Measurements from ENCODE around the gene PDE4B. TPM values are rescaled to one million over a fixed set of nuclear protein-coding genes. Genes with fewer than 3 reads are reported as not detected.
A peak's percentile ranks its signal among the peaks of the same experiment; 100 is the strongest.

The PDE4B gene
- total and polyA plus RNA-seq, 9 donors: 14.7 to 25.6 (median 16.8) TPM

- H3K4me1 ChIP-seq (ENCODE audit: control insufficient read depth, insufficient read depth, low read length): no peaks in the 10 kb centered on the region
These were observed 367.1 kb downstream of the PDE4B start for GRCh38 chr1:66159800-66160199.

GRCh38 chr1:66160719-66161118 lies 368.0 kb downstream of the PDE4B start:
- no peaks in the 10 kb centered on the region for H3K36me3 ChIP-seq (ENCODE audit: control insufficient read depth, insufficient read depth, low read length)
- no peaks in the 10 kb centered on the region for H3K4me1 ChIP-seq (ENCODE audit: control insufficient read depth, insufficient read depth, low read length)
- no peak overlapping the region for H3K27ac ChIP-seq (ENCODE audit: low read length)
- no peak for DNase-seq
- no peaks in the 10 kb centered on the region for H3K27me3 ChIP-seq (ENCODE audit: control insufficient read depth, insufficient read depth, low read length)
- WGBS (ENCODE audit: insufficient coverage): no CpG with 5 or more reads among the region's 1 CpG
- no peaks in the 10 kb centered on the region for H3K9me3 ChIP-seq (replicated peaks; ENCODE audit: control insufficient read depth, low read depth, low read length)
- H3K4me3 ChIP-seq (ENCODE audit: low read length): no peak overlapping the region

More at GRCh38 chr1:66159800-66160199, 367.1 kb downstream of the PDE4B start:
- Histone ChIP-seq H3K27me3 (ENCODE audit: control insufficient read depth, insufficient read depth, low read length) (no peaks in the 10 kb centered on the region), H3K36me3 (ENCODE audit: control insufficient read depth, insufficient read depth, low read length) (no peaks in the 10 kb centered on the region), H3K9me3 (replicated peaks; ENCODE audit: control insufficient read depth, low read depth, low read length) (no peaks in the 10 kb centered on the region), H3K27ac (ENCODE audit: low read length) (no peak overlapping the region), H3K4me3 (ENCODE audit: low read length) (no peak overlapping the region)
- WGBS (ENCODE audit: insufficient coverage): no CpG with 5 or more reads among the region's 1 CpG
- no peak for DNase-seq

- H3K27ac ChIP-seq (ENCODE audit: low read length): no peak overlapping the region
- H3K36me3 ChIP-seq (ENCODE audit: control insufficient read depth, insufficient read depth, low read length): no peaks in the 10 kb centered on the region
- DNase-seq: no peak
- no peaks in the 10 kb centered on the region for H3K4me1 ChIP-seq (ENCODE audit: control insufficient read depth, insufficient read depth, low read length)
- H3K4me3 ChIP-seq (ENCODE audit: low read length): no peak overlapping the region
- H3K9me3 ChIP-seq (replicated peaks; ENCODE audit: control insufficient read depth, low read depth, low read length): no peaks in the 10 kb centered on the region
- WGBS (ENCODE audit: insufficient coverage): no CpG with 5 or more reads among the region's 3 CpGs
- no peaks in the 10 kb centered on the region for H3K27me3 ChIP-seq (ENCODE audit: control insufficient read depth, insufficient read depth, low read length)
These were observed 374.1 kb downstream of the PDE4B start for GRCh38 chr1:66166753-66167152.

GRCh38 chr1:66167267-66167666 lies 374.6 kb downstream of the PDE4B start:
- H3K4me1 ChIP-seq (ENCODE audit: control insufficient read depth, insufficient read depth, low read length): no peaks in the 10 kb centered on the region
- DNase-seq: no peak

GRCh38 chr1:66168467-66168887 lies 375.8 kb downstream of the PDE4B start:
- Histone ChIP-seq H3K4me1 (ENCODE audit: control insufficient read depth, insufficient read depth, low read length) (no peaks in the 10 kb centered on the region), H3K27me3 (ENCODE audit: control insufficient read depth, insufficient read depth, low read length) (no peaks in the 10 kb centered on the region), H3K4me3 (ENCODE audit: low read length) (no peak overlapping the region), H3K27ac (ENCODE audit: low read length) (no peak overlapping the region), H3K36me3 (ENCODE audit: control insufficient read depth, insufficient read depth, low read length) (no peaks in the 10 kb centered on the region), H3K9me3 (replicated peaks; ENCODE audit: control insufficient read depth, low read depth, low read length) (no peaks in the 10 kb centered on the region)
- no peak for DNase-seq
- WGBS (ENCODE audit: insufficient coverage): no CpG with 5 or more reads among the region's 5 CpGs

More at GRCh38 chr1:66167267-66167666, 374.6 kb downstream of the PDE4B start:
- Histone ChIP-seq H3K27ac (ENCODE audit: low read length) (no peak overlapping the region), H3K36me3 (ENCODE audit: control insufficient read depth, insufficient read depth, low read length) (no peaks in the 10 kb centered on the region), H3K27me3 (ENCODE audit: control insufficient read depth, insufficient read depth, low read length) (no peaks in the 10 kb centered on the region), H3K9me3 (replicated peaks; ENCODE audit: control insufficient read depth, low read depth, low read length) (no peaks in the 10 kb centered on the region), H3K4me3 (ENCODE audit: low read length) (no peak overlapping the region)

- no peaks in the 10 kb centered on the region for H3K36me3 ChIP-seq (ENCODE audit: control insufficient read depth, insufficient read depth, low read length)
- 20% methylated on average over 3 of the region's 6 CpGs for WGBS (ENCODE audit: insufficient coverage)
- H3K9me3 ChIP-seq (replicated peaks; ENCODE audit: control insufficient read depth, low read depth, low read length): no peaks in the 10 kb centered on the region
- H3K27ac ChIP-seq (ENCODE audit: low read length): no peak overlapping the region
- no peak overlapping the region for H3K4me3 ChIP-seq (ENCODE audit: low read length)
- H3K4me1 ChIP-seq (ENCODE audit: control insufficient read depth, insufficient read depth, low read length): no peaks in the 10 kb centered on the region
- DNase-seq: peak; percentile 2
- no peaks in the 10 kb centered on the region for H3K27me3 ChIP-seq (ENCODE audit: control insufficient read depth, insufficient read depth, low read length)
These were observed 376.4 kb downstream of the PDE4B start for GRCh38 chr1:66168948-66169671.

GRCh38 chr1:66172272-66172671 lies 379.6 kb downstream of the PDE4B start:
- no peak overlapping the region for H3K27ac ChIP-seq (ENCODE audit: low read length)
- no peaks in the 10 kb centered on the region for H3K36me3 ChIP-seq (ENCODE audit: control insufficient read depth, insufficient read depth, low read length)
- no peak for DNase-seq
- no peaks in the 10 kb centered on the region for H3K9me3 ChIP-seq (replicated peaks; ENCODE audit: control insufficient read depth, low read depth, low read length)
- no peak overlapping the region for H3K4me3 ChIP-seq (ENCODE audit: low read length)
- no peaks in the 10 kb centered on the region for H3K4me1 ChIP-seq (ENCODE audit: control insufficient read depth, insufficient read depth, low read length)
- no CpG with 5 or more reads among the region's 1 CpG for WGBS (ENCODE audit: insufficient coverage)
- H3K27me3 ChIP-seq (ENCODE audit: control insufficient read depth, insufficient read depth, low read length): no peaks in the 10 kb centered on the region

GRCh38 chr1:66175098-66175497 lies 382.4 kb downstream of the PDE4B start:
- Histone ChIP-seq H3K4me1 (ENCODE audit: control insufficient read depth, insufficient read depth, low read length) (no peaks in the 10 kb centered on the region), H3K9me3 (replicated peaks; ENCODE audit: control insufficient read depth, low read depth, low read length) (no peaks in the 10 kb centered on the region), H3K4me3 (ENCODE audit: low read length) (no peak overlapping the region), H3K27ac (ENCODE audit: low read length) (no peak overlapping the region), H3K27me3 (ENCODE audit: control insufficient read depth, insufficient read depth, low read length) (no peaks in the 10 kb centered on the region), H3K36me3 (ENCODE audit: control insufficient read depth, insufficient read depth, low read length) (no peaks in the 10 kb centered on the region)
- no peak for DNase-seq
- WGBS (ENCODE audit: insufficient coverage): no CpG with 5 or more reads among the region's 1 CpG

GRCh38 chr1:66175581-66175980 lies 382.9 kb downstream of the PDE4B start:
- H3K9me3 ChIP-seq (replicated peaks; ENCODE audit: control insufficient read depth, low read depth, low read length): no peaks in the 10 kb centered on the region
- WGBS (ENCODE audit: insufficient coverage): no CpG with 5 or more reads among the region's 2 CpGs
- H3K36me3 ChIP-seq (ENCODE audit: control insufficient read depth, insufficient read depth, low read length): no peaks in the 10 kb centered on the region
- no peak overlapping the region for H3K27ac ChIP-seq (ENCODE audit: low read length)
- no peak overlapping the region for H3K4me3 ChIP-seq (ENCODE audit: low read length)
- H3K4me1 ChIP-seq (ENCODE audit: control insufficient read depth, insufficient read depth, low read length): no peaks in the 10 kb centered on the region
- no peaks in the 10 kb centered on the region for H3K27me3 ChIP-seq (ENCODE audit: control insufficient read depth, insufficient read depth, low read length)
- DNase-seq: no peak

- H3K4me3 ChIP-seq (ENCODE audit: low read length): no peak overlapping the region
- no peaks in the 10 kb centered on the region for H3K9me3 ChIP-seq (replicated peaks; ENCODE audit: control insufficient read depth, low read depth, low read length)
- WGBS (ENCODE audit: insufficient coverage): 52% methylated on average over 4 of the region's 5 CpGs
- no peaks in the 10 kb centered on the region for H3K27me3 ChIP-seq (ENCODE audit: control insufficient read depth, insufficient read depth, low read length)
- DNase-seq: no peak
- no peaks in the 10 kb centered on the region for H3K4me1 ChIP-seq (ENCODE audit: control insufficient read depth, insufficient read depth, low read length)
- H3K27ac ChIP-seq (ENCODE audit: low read length): no peak overlapping the region
- no peaks in the 10 kb centered on the region for H3K36me3 ChIP-seq (ENCODE audit: control insufficient read depth, insufficient read depth, low read length)
These were observed 383.5 kb downstream of the PDE4B start for GRCh38 chr1:66176012-66176715.

Data from muscle of leg (tissue), 11 donors.